HL-60 (cell line): ENCODE results near the gene LARP6.

Experiments used
- DNase-seq, 2 experiments: peaks; one replicate each; pipeline ENCODE4 v3.0.0-alpha.2; 2010 to 2020; ENCODE audit warnings: low read depth in 1 of 2, low spot score in 1 of 2
- H3K27ac ChIP-seq: fragments of 250-450 bp; sonication (Bioruptor Pico); replicated peaks from 2 replicates; pipeline ENCODE4 v1.5.1; 2020; ENCODE audit warnings: mild to moderate bottlenecking, moderate library complexity
- H3K27me3 ChIP-seq: fragments of 250-450 bp; sonication (Bioruptor Pico); 2 replicates; pipeline ENCODE4 v1.5.1; 2021; ENCODE audit warnings: mild to moderate bottlenecking, moderate library complexity; ENCODE audit not compliant: insufficient read depth, poor library complexity, severe bottlenecking
- H3K4me3 ChIP-seq: replicated peaks from 2 replicates; pipeline ENCODE4 v1.5.1; 2011; ENCODE audit warnings: mild to moderate bottlenecking, control low read depth, low read length; ENCODE audit not compliant: insufficient read depth
- CTCF ChIP-seq: IDR thresholded peaks from one replicate; pipeline ENCODE4 v1.5.1; 2011; ENCODE audit warnings: low read length, control low read depth, inconsistent platforms; ENCODE audit not compliant: insufficient read depth
- GABPA ChIP-seq: IDR thresholded peaks from 2 replicates; pipeline ENCODE4 v1.6.1; 2012; ENCODE audit warnings: low read depth
- POLR2AphosphoS5 ChIP-seq: IDR thresholded peaks from 2 replicates; pipeline ENCODE4 v1.6.1; 2012; ENCODE audit warnings: low read depth
- REST ChIP-seq: IDR thresholded peaks from 2 replicates; pipeline ENCODE4 v1.6.1; 2012; ENCODE audit warnings: low read depth; ENCODE audit not compliant: insufficient replicate concordance
- SPI1 ChIP-seq: IDR thresholded peaks from 2 replicates; pipeline ENCODE4 v1.6.1; 2012; ENCODE audit warnings: low read depth, mild to moderate bottlenecking, borderline replicate concordance

Gene LARP6

GRCh38 chr15:70789213-70789612 is 64.7 kb downstream of the LARP6 start:
- no peaks in the 10 kb centered on the region for H3K27me3 ChIP-seq
- TF ChIP-seq SPI1 (no peak), REST (no peak), CTCF (no peak), POLR2AphosphoS5 (no peak), GABPA (no peak)
- H3K27ac ChIP-seq, result no peak overlapping the region
- H3K4me3 ChIP-seq, result no peak overlapping the region
- DNase-seq, result no peak

GRCh38 chr15:70788114-70789049 is 65.6 kb downstream of the LARP6 start:
- TF ChIP-seq POLR2AphosphoS5 (no peak), CTCF (no peak), GABPA (no peak), SPI1 (no peak), REST (no peak)
- Histone ChIP-seq H3K4me3 (no peak overlapping the region), H3K27ac (no peak overlapping the region), H3K27me3 (no peaks in the 10 kb centered on the region)
- no peak for DNase-seq

GRCh38 chr15:70786996-70787395 is 67.0 kb downstream of the LARP6 start:
- no peak for TF ChIP-seq GABPA
- no peak for TF ChIP-seq REST
- TF ChIP-seq POLR2AphosphoS5, result no peak
- TF ChIP-seq SPI1, result no peak
- no peak for TF ChIP-seq CTCF
- Histone ChIP-seq H3K27me3 (no peaks in the 10 kb centered on the region), H3K27ac (no peak overlapping the region), H3K4me3 (no peak overlapping the region)
- DNase-seq, result no peak
